Fibroblast of villous mesenchyme (primary cell): Measurements from ENCODE around the gene MED15. TPM values are rescaled to one million over a fixed set of nuclear protein-coding genes. Genes with fewer than 3 reads are reported as not detected.
"Not testable (repeated sequence)": the region's sequence is repeated elsewhere in the genome, so short reads cannot be mapped to it uniquely, and the experiment has no call there.

Source experiments
- DNase-seq: peaks from one replicate; pipeline ENCODE4 v3.0.0-alpha.2; 2010; ENCODE audit warnings: low read depth
- H3K4me3 ChIP-seq: 2 replicates; pipeline ENCODE4 v1.5.1; 2011; ENCODE audit warnings: low read depth, mild to moderate bottlenecking, low read length
- CTCF ChIP-seq: IDR thresholded peaks from 2 replicates; pipeline ENCODE4 v1.5.1; 2012; ENCODE audit warnings: low read depth, mild to moderate bottlenecking, low read length; ENCODE audit not compliant: insufficient read depth
- total RNA-seq: library from RNA; depleted of rRNA; stranded (reverse); fragments of >200 nt; gene quantifications from 2 replicates; pipeline ENCODE4 v1.2.3, GENCODE V29; 2012

Gene MED15
- total RNA-seq, 1 donor = 51.0 TPM

GRCh38 chr22:20506543-20507252 is 712 bp upstream of the MED15 start:
- no peak for DNase-seq

GRCh38 chr22:20508067-20508755 is 801 bp downstream of the MED15 start:
- H3K4me3 ChIP-seq = peak overlapping the region; percentile 66
- not testable (repeated sequence) for DNase-seq

More at GRCh38 chr22:20506543-20507252, 712 bp upstream of the MED15 start:
- no peak for TF ChIP-seq CTCF
- H3K4me3 ChIP-seq = peak overlapping the region; percentile 66

- peak; percentile 36 for DNase-seq
- TF ChIP-seq CTCF = no peak
- H3K4me3 ChIP-seq = peak overlapping the region; percentile 66
Observed at GRCh38 chr22:20508815-20509271, 1.4 kb downstream of the MED15 start.

GRCh38 chr22:20509344-20510047 is 2.1 kb downstream of the MED15 start:
- TF ChIP-seq CTCF = no peak
- peak; percentile 96 for DNase-seq
- peak overlapping the region; percentile 66 for H3K4me3 ChIP-seq

- TF ChIP-seq CTCF = no peak
- H3K4me3 ChIP-seq = no peak overlapping the region
- no peak for DNase-seq
Observed at GRCh38 chr22:20510811-20511577, 3.6 kb downstream of the MED15 start.

GRCh38 chr22:20511578-20512229 is 4.3 kb downstream of the MED15 start:
- no peak for DNase-seq
- no peak overlapping the region for H3K4me3 ChIP-seq
- TF ChIP-seq CTCF = no peak
